SJSA1 (cell line): ENCODE results near the gene IRF2. TPM values are rescaled to one million over a fixed set of nuclear protein-coding genes. Genes with fewer than 3 reads are reported as not detected.

Source experiments
- DNase-seq, 2 experiments: peaks; one replicate each; pipeline ENCODE4 v3.0.0-alpha.2; 2015 to 2020; ENCODE audit warnings: low spot score in 2 of 2, low read depth in 1 of 2
- H3K27ac ChIP-seq: fragments of 250-450 bp; sonication (Bioruptor Pico); 2 replicates; pipeline ENCODE4 v1.5.1; 2020; ENCODE audit warnings: mild to moderate bottlenecking, moderate library complexity
- H3K27me3 ChIP-seq: fragments of 250-450 bp; sonication (Bioruptor Pico); replicated peaks from 2 replicates; pipeline ENCODE4 v1.5.1; 2020; ENCODE audit warnings: mild to moderate bottlenecking, moderate library complexity
- H3K36me3 ChIP-seq: fragments of 250-450 bp; sonication (Bioruptor Pico); 2 replicates; pipeline ENCODE4 v1.5.1; 2020; ENCODE audit warnings: mild to moderate bottlenecking
- H3K4me1 ChIP-seq: fragments of 250-450 bp; sonication (Bioruptor Pico); replicated peaks from 2 replicates; pipeline ENCODE4 v1.6.1; 2021; ENCODE audit warnings: mild to moderate bottlenecking
- H3K4me3 ChIP-seq: fragments of 250-450 bp; sonication (Bioruptor Pico); 2 replicates; pipeline ENCODE4 v1.5.1; 2020; ENCODE audit warnings: mild to moderate bottlenecking
- H3K9me3 ChIP-seq: fragments of 250-450 bp; sonication (Bioruptor Pico); replicated peaks from 2 replicates; pipeline ENCODE4 v1.5.1; 2020; ENCODE audit warnings: mild to moderate bottlenecking
- total RNA-seq: library from RNA; depleted of rRNA; stranded (reverse); fragments of >200 nt; shearing (Covaris generic); gene quantifications from 2 replicates; pipeline ENCODE4 v1.2.3, GENCODE V29; 2014

Gene IRF2
- total RNA-seq, 1 experiment from 2014 or later, result 20.8 TPM

GRCh38 chr4:184410748-184411147 is 63.6 kb downstream of the IRF2 start:
- peaks cover 19% of the 10 kb centered on the region for H3K4me1 ChIP-seq
- H3K27me3 ChIP-seq, result no peaks in the 10 kb centered on the region
- H3K9me3 ChIP-seq, result no peaks in the 10 kb centered on the region
- DNase-seq, result no peak
- peaks cover 27% of the 10 kb centered on the region for H3K36me3 ChIP-seq
- H3K4me3 ChIP-seq, result no peak overlapping the region
- H3K27ac ChIP-seq, result no peak overlapping the region

- Histone ChIP-seq H3K4me3 (no peak overlapping the region), H3K27me3 (no peaks in the 10 kb centered on the region), H3K4me1 (peaks cover 19% of the 10 kb centered on the region), H3K36me3 (peaks cover 26% of the 10 kb centered on the region), H3K27ac (no peak overlapping the region), H3K9me3 (no peaks in the 10 kb centered on the region)
- DNase-seq, result no peak
These were observed 64.2 kb downstream of the IRF2 start for GRCh38 chr4:184409911-184410692.

- Histone ChIP-seq H3K27me3 (no peaks in the 10 kb centered on the region), H3K27ac (no peak overlapping the region), H3K4me3 (no peak overlapping the region), H3K9me3 (no peaks in the 10 kb centered on the region), H3K4me1 (peaks cover 19% of the 10 kb centered on the region), H3K36me3 (peaks cover 24% of the 10 kb centered on the region)
- DNase-seq, result no peak
These were observed 64.8 kb downstream of the IRF2 start for GRCh38 chr4:184409502-184409901.

- Histone ChIP-seq H3K4me3 (no peak overlapping the region), H3K27me3 (no peaks in the 10 kb centered on the region), H3K9me3 (no peaks in the 10 kb centered on the region), H3K4me1 (peaks cover 19% of the 10 kb centered on the region), H3K27ac (no peak overlapping the region), H3K36me3 (peaks cover 24% of the 10 kb centered on the region)
- DNase-seq, result no peak
These were observed 65.7 kb downstream of the IRF2 start for GRCh38 chr4:184408684-184409081.

- H3K36me3 ChIP-seq, result peaks cover 24% of the 10 kb centered on the region
- H3K9me3 ChIP-seq, result no peaks in the 10 kb centered on the region
- H3K4me3 ChIP-seq, result no peak overlapping the region
- peaks cover 19% of the 10 kb centered on the region for H3K4me1 ChIP-seq
- no peaks in the 10 kb centered on the region for H3K27me3 ChIP-seq
- H3K27ac ChIP-seq, result peak overlapping the region; percentile 67
- peak in 1 of 2 experiments; percentile 64 for DNase-seq
These were observed 66.2 kb downstream of the IRF2 start for GRCh38 chr4:184408021-184408683.

- DNase-seq, result no peak
- Histone ChIP-seq H3K27me3 (no peaks in the 10 kb centered on the region), H3K4me3 (no peak overlapping the region), H3K4me1 (peaks cover 19% of the 10 kb centered on the region), H3K36me3 (peaks cover 24% of the 10 kb centered on the region), H3K9me3 (no peaks in the 10 kb centered on the region), H3K27ac (no peak overlapping the region)
These were observed 67.4 kb downstream of the IRF2 start for GRCh38 chr4:184406958-184407391.

- H3K36me3 ChIP-seq, result peaks cover 21% of the 10 kb centered on the region
- H3K4me3 ChIP-seq, result no peak overlapping the region
- no peaks in the 10 kb centered on the region for H3K9me3 ChIP-seq
- H3K4me1 ChIP-seq, result peaks cover 44% of the 10 kb centered on the region
- H3K27me3 ChIP-seq, result no peaks in the 10 kb centered on the region
- DNase-seq, result no peak
- no peak overlapping the region for H3K27ac ChIP-seq
These were observed 70.3 kb downstream of the IRF2 start for GRCh38 chr4:184404047-184404446.

GRCh38 chr4:184403384-184403781 is 71.0 kb downstream of the IRF2 start:
- H3K4me3 ChIP-seq, result no peak overlapping the region
- H3K4me1 ChIP-seq, result peaks cover 40% of the 10 kb centered on the region
- no peaks in the 10 kb centered on the region for H3K27me3 ChIP-seq
- no peaks in the 10 kb centered on the region for H3K9me3 ChIP-seq
- no peak for DNase-seq
- H3K27ac ChIP-seq, result no peak overlapping the region
- peaks cover 25% of the 10 kb centered on the region for H3K36me3 ChIP-seq

GRCh38 chr4:184402740-184403383 is 71.5 kb downstream of the IRF2 start:
- Histone ChIP-seq H3K36me3 (peaks cover 30% of the 10 kb centered on the region), H3K27ac (no peak overlapping the region), H3K9me3 (no peaks in the 10 kb centered on the region), H3K4me1 (peaks cover 35% of the 10 kb centered on the region), H3K4me3 (no peak overlapping the region), H3K27me3 (no peaks in the 10 kb centered on the region)
- DNase-seq, result no peak

- H3K4me1 ChIP-seq, result peaks cover 29% of the 10 kb centered on the region
- peaks cover 31% of the 10 kb centered on the region for H3K36me3 ChIP-seq
- no peaks in the 10 kb centered on the region for H3K9me3 ChIP-seq
These were observed 72.1 kb downstream of the IRF2 start for GRCh38 chr4:184402239-184402638.

GRCh38 chr4:184401397-184402171 is 72.8 kb downstream of the IRF2 start:
- Histone ChIP-seq H3K27me3 (no peaks in the 10 kb centered on the region), H3K4me1 (peaks cover 33% of the 10 kb centered on the region), H3K27ac (peak overlapping the region; percentile 35), H3K4me3 (no peak overlapping the region), H3K36me3 (peaks cover 30% of the 10 kb centered on the region), H3K9me3 (no peaks in the 10 kb centered on the region)
- no peak for DNase-seq

More at GRCh38 chr4:184402239-184402638, 72.1 kb downstream of the IRF2 start:
- Histone ChIP-seq H3K4me3 (no peak overlapping the region), H3K27me3 (no peaks in the 10 kb centered on the region), H3K27ac (no peak overlapping the region)
- DNase-seq, result no peak

- Histone ChIP-seq H3K27ac (peak overlapping the region; percentile 35), H3K4me3 (no peak overlapping the region), H3K27me3 (no peaks in the 10 kb centered on the region), H3K9me3 (no peaks in the 10 kb centered on the region), H3K4me1 (peaks cover 40% of the 10 kb centered on the region), H3K36me3 (peaks cover 30% of the 10 kb centered on the region)
- no peak for DNase-seq
These were observed 73.5 kb downstream of the IRF2 start for GRCh38 chr4:184400891-184401290.

- Histone ChIP-seq H3K27ac (peak overlapping the region; percentile 35), H3K4me1 (peaks cover 45% of the 10 kb centered on the region), H3K36me3 (peaks cover 26% of the 10 kb centered on the region), H3K27me3 (no peaks in the 10 kb centered on the region), H3K4me3 (no peak overlapping the region), H3K9me3 (no peaks in the 10 kb centered on the region)
- DNase-seq, result peak; percentile 61 to 64
These were observed 73.9 kb downstream of the IRF2 start for GRCh38 chr4:184400375-184400870.
